ENCODE measurements around the gene TANGO6. TPM values are rescaled to one million over a fixed set of nuclear protein-coding genes. Genes with fewer than 3 reads are reported as not detected.

The TANGO6 gene
- polyA plus RNA-seq, 1 donor (not counting 4 experiments of a cell fraction or from before 2014, with no cell fraction given), result 13.1 TPM

DNA sequence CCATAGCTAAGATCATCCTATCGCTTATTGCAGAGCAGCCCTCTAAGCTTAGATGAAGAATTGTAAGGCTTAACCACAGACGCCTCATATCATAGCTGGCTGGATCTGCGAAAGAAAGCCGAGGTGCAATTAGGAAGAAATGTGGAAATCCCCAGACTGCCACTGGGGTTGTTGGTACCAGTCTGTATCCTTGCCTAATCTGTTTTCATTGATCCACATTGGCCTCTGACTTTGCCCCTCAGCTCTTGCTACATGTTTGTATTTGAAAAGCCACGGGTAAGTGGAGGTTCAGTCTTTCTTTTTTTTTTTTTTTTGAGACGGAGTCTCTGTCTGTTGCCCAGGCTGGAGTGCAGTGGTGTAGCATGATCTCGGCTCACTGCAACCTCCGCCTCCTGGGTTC is 48.9 kb downstream of the TANGO6 start:
- Histone ChIP-seq H3K36me3 (ENCODE audit: control insufficient read depth in 2 of 2, extremely low read depth in 1 of 2, insufficient read depth in 2 of 2, low read length in 2 of 2) (no peaks in the 10 kb centered on the region), H3K27ac (ENCODE audit: control insufficient read depth, insufficient read depth, low read length) (no peak overlapping the region), H3K27me3 (ENCODE audit: control insufficient read depth, extremely low read depth, insufficient read depth, low read length) (no peaks in the 10 kb centered on the region), H3K79me2 (ENCODE audit: control insufficient read depth, insufficient read depth, low read length) (no peaks in the 10 kb centered on the region), H2AFZ (ENCODE audit: control insufficient read depth, low read length) (no peak overlapping the region), H3K4me3 (ENCODE audit: control insufficient read depth in 2 of 3, extremely low read depth in 1 of 3, insufficient read depth in 2 of 3, low read depth in 1 of 3, low read length in 3 of 3) (no peak overlapping the region), H3K9me1 (ENCODE audit: control insufficient read depth, extremely low read depth, insufficient read depth, low read length) (no peaks in the 10 kb centered on the region), H3K4me1 (ENCODE audit: control insufficient read depth, extremely low read depth, insufficient read depth, low read length) (no peaks in the 10 kb centered on the region), H3K9me3 (ENCODE audit: control insufficient read depth, low read depth, low read length) (no peaks in the 10 kb centered on the region), H3K4me2 (ENCODE audit: control insufficient read depth, extremely low read depth, insufficient read depth, low read depth, low read length) (no peak overlapping the region), H4K20me1 (ENCODE audit: control insufficient read depth, extremely low read depth, insufficient read depth, low read length) (no peaks in the 10 kb centered on the region), H3K9ac (ENCODE audit: control insufficient read depth, extremely low read depth, insufficient read depth, low read length) (no peak overlapping the region)
- FAIRE-seq (no peak), DNase-seq (ENCODE audit: low read depth, low spot score) (no peak)
- TF ChIP-seq, protein P1, sequence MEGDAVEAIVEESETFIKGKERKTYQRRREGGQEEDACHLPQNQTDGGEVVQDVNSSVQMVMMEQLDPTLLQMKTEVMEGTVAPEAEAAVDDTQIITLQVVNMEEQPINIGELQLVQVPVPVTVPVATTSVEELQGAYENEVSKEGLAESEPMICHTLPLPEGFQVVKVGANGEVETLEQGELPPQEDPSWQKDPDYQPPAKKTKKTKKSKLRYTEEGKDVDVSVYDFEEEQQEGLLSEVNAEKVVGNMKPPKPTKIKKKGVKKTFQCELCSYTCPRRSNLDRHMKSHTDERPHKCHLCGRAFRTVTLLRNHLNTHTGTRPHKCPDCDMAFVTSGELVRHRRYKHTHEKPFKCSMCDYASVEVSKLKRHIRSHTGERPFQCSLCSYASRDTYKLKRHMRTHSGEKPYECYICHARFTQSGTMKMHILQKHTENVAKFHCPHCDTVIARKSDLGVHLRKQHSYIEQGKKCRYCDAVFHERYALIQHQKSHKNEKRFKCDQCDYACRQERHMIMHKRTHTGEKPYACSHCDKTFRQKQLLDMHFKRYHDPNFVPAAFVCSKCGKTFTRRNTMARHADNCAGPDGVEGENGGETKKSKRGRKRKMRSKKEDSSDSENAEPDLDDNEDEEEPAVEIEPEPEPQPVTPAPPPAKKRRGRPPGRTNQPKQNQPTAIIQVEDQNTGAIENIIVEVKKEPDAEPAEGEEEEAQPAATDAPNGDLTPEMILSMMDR (optimal IDR thresholded peaks at IDR 0.05 in 1 of 3, IDR thresholded peaks at IDR 0.05 in 1 of 3, conservative IDR thresholded peaks at IDR 0.05 in 1 of 3; ENCODE audit: extremely low read depth in 1 of 3, insufficient read depth in 2 of 3, low read length in 3 of 3), result no peak
- TF ChIP-seq EZH2 (IDR thresholded peaks at IDR 0.05; ENCODE audit: low read length), result no peak
- dilution Hi-C loops (cut with MboI; ENCODE audit: extremely low pct_ligation_motif_present, low sequenced_read_pairs), result no loop called here

DNA sequence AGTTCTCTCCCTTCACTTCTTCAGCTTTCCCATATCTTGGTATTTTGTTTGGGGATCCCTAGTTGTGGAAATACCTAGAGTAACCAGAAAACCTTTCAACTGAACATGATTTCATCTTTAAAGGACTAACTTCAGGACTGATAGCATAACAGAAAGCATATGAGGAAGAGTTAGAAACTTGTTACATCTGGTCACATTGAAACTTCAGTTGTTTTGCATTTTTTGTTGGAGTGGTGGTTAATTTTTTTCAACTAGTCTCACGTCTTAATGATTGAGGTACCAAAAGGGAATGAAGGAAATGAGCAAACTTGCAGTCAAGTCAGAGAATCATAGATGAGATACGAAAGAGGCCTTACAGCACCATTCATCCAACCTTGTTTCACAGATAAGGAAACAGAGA is 49.6 kb downstream of the TANGO6 start:
- no peak overlapping the region for H3K4me2 ChIP-seq (ENCODE audit: control insufficient read depth, extremely low read depth, insufficient read depth, low read depth, low read length)
- H3K79me2 ChIP-seq (ENCODE audit: control insufficient read depth, insufficient read depth, low read length), result no peaks in the 10 kb centered on the region
- H3K4me1 ChIP-seq (ENCODE audit: control insufficient read depth, extremely low read depth, insufficient read depth, low read length), result no peaks in the 10 kb centered on the region
- dilution Hi-C loops (cut with MboI; ENCODE audit: extremely low pct_ligation_motif_present, low sequenced_read_pairs), result no loop called here
- no peaks in the 10 kb centered on the region for H4K20me1 ChIP-seq (ENCODE audit: control insufficient read depth, extremely low read depth, insufficient read depth, low read length)
- TF ChIP-seq EZH2 (IDR thresholded peaks at IDR 0.05; ENCODE audit: low read length), result no peak
- H3K27me3 ChIP-seq (ENCODE audit: control insufficient read depth, extremely low read depth, insufficient read depth, low read length), result no peaks in the 10 kb centered on the region
- H3K9ac ChIP-seq (ENCODE audit: control insufficient read depth, extremely low read depth, insufficient read depth, low read length), result no peak overlapping the region
- no peak overlapping the region for H3K27ac ChIP-seq (ENCODE audit: control insufficient read depth, insufficient read depth, low read length)
- no peak overlapping the region for H2AFZ ChIP-seq (ENCODE audit: control insufficient read depth, low read length)
- FAIRE-seq (no peak), DNase-seq (ENCODE audit: low read depth, low spot score) (no peak)
- H3K36me3 ChIP-seq (ENCODE audit: control insufficient read depth in 2 of 2, extremely low read depth in 1 of 2, insufficient read depth in 2 of 2, low read length in 2 of 2), result no peaks in the 10 kb centered on the region
- no peak overlapping the region for H3K4me3 ChIP-seq (ENCODE audit: control insufficient read depth in 2 of 3, extremely low read depth in 1 of 3, insufficient read depth in 2 of 3, low read depth in 1 of 3, low read length in 3 of 3)
- no peaks in the 10 kb centered on the region for H3K9me1 ChIP-seq (ENCODE audit: control insufficient read depth, extremely low read depth, insufficient read depth, low read length)
- H3K9me3 ChIP-seq (ENCODE audit: control insufficient read depth, low read depth, low read length), result no peaks in the 10 kb centered on the region

All from keratinocyte (primary cell).